ENCODE data around the gene RNF152. TPM values are rescaled to one million over a fixed set of nuclear protein-coding genes. Genes with fewer than 3 reads are reported as not detected.

The RNF152 gene
- total and polyA plus RNA-seq, 5 donors from 2014 or later, result 0.39 TPM; not detected in 4

DNA sequence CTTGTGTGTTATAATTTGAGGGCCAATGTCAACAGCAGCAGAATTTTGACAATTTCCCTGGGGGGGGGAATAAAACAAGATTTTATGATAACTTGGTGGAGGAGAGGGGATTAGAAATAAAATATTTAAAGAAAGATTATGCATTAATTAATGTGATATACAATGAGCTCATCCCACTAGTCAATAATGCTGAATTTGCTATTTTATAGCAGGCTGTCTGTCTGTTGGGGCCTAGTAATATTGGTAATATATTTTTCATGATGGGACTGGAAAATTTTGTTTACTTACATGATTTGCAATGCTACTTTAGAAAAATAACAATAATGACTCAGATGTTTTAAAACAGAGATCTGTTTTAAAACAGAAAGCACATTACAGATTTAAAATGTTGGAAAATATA lies 118.0 kb downstream of the RNF152 start:
- DNase-seq (no peak), ATAC-seq (ENCODE audit: low read depth in 2 of 2) (no peak)
- Mint-ChIP-seq H3K27me3 (peaks cover 10% of the 10 kb centered on the region), H3K27ac (no peak overlapping the region), H3K4me1 (no peaks in the 10 kb centered on the region), H3K36me3 (no peaks in the 10 kb centered on the region), H3K4me3 (no peak overlapping the region), H3K9me3 (peaks cover 0 to 17% (median 8%) of the 10 kb centered on the region in 7 donors)
- Histone ChIP-seq H3K27ac (ENCODE audit: insufficient read depth, low read length, poor library complexity, severe bottlenecking) (no peak overlapping the region), H3K27me3 (ENCODE audit: control insufficient read depth, insufficient read depth, low read length) (no peaks in the 10 kb centered on the region), H3K4me3 (ENCODE audit: low read depth, low read length) (no peak overlapping the region), H3K9me3 (ENCODE audit: control insufficient read depth in 2 of 2, low read length in 2 of 2) (peaks cover 3 to 5% of the 10 kb centered on the region in 2 experiments), H3K36me3 (ENCODE audit: control insufficient read depth, insufficient read depth, low read length) (no peaks in the 10 kb centered on the region), H3K4me1 (ENCODE audit: control insufficient read depth, insufficient read depth, low read length, poor library complexity, severe bottlenecking) (no peaks in the 10 kb centered on the region)

DNA sequence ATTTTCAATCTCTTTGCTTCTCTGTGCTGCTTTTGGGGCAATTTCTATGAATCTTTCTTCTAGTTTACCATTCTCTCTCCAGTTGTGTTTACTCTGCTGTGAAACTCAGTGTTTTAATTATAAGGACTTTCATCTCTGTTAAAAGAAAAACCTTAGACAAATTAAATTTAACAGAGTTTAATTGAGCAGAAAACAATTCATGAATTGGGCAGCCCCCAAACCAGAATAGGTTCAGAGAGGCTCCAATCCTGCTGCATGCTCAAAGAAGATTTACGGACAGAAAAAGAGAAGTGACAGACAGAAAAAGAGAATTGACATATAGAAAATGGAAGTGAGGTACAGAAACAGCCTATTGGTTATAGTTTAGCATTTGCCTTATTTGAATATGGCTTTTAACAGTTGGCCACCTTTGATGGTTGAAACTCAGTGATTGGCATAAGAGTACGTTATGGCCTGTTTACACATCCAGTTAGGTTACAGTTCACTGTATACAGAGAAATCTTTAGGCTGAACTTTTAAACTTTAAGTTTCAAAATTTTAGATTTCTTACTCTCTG lies 120.4 kb downstream of the RNF152 start:
- H3K4me1 Mint-ChIP-seq, result no peaks in the 10 kb centered on the region
- DNase-seq (no peak), ATAC-seq (ENCODE audit: low read depth in 2 of 2) (no peak)
- H3K27me3 Mint-ChIP-seq, result peaks cover 5% of the 10 kb centered on the region
- Histone ChIP-seq H3K9me3 (ENCODE audit: control insufficient read depth in 2 of 2, low read length in 2 of 2) (peaks cover 3 to 5% of the 10 kb centered on the region in 2 experiments), H3K27ac (ENCODE audit: insufficient read depth, low read length, poor library complexity, severe bottlenecking) (no peak overlapping the region), H3K36me3 (ENCODE audit: control insufficient read depth, insufficient read depth, low read length) (no peaks in the 10 kb centered on the region), H3K4me3 (ENCODE audit: low read depth, low read length) (no peak overlapping the region), H3K4me1 (ENCODE audit: control insufficient read depth, insufficient read depth, low read length, poor library complexity, severe bottlenecking) (no peaks in the 10 kb centered on the region), H3K27me3 (ENCODE audit: control insufficient read depth, insufficient read depth, low read length) (no peaks in the 10 kb centered on the region)
- no peaks in the 10 kb centered on the region for H3K36me3 Mint-ChIP-seq
- no peak overlapping the region for H3K27ac Mint-ChIP-seq
- no peak overlapping the region for H3K4me3 Mint-ChIP-seq
- peaks cover 0 to 13% (median 7%) of the 10 kb centered on the region in 7 donors for H3K9me3 Mint-ChIP-seq

DNA sequence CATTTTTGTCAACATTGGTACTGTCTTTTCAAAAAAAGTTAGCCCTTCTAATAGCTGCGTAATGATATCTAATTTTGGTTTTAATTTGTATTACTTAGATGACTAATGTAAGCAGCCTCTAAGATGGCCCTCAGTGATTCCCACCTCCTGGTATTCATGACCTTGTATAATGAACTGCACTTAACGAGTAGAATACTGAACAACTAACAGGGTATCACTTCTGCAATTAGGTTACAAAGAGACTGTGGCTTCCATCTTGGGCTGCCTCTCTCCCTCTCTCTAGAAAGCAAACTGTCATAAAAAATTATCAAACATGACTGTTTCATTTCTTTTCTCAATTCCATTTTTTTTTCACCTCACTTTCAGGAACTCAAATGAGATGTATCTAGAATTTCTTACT lies 120.9 kb downstream of the RNF152 start:
- peaks cover 5% of the 10 kb centered on the region for H3K27me3 Mint-ChIP-seq
- H3K36me3 ChIP-seq (ENCODE audit: control insufficient read depth, insufficient read depth, low read length), result no peaks in the 10 kb centered on the region
- H3K27me3 ChIP-seq (ENCODE audit: control insufficient read depth, insufficient read depth, low read length), result no peaks in the 10 kb centered on the region
- H3K4me1 Mint-ChIP-seq, result no peaks in the 10 kb centered on the region
- H3K4me3 Mint-ChIP-seq, result no peak overlapping the region
- H3K9me3 Mint-ChIP-seq, result peaks cover 0 to 13% (median 7%) of the 10 kb centered on the region in 7 donors
- no peak overlapping the region for H3K4me3 ChIP-seq (ENCODE audit: low read depth, low read length)
- no peaks in the 10 kb centered on the region for H3K36me3 Mint-ChIP-seq
- H3K9me3 ChIP-seq (ENCODE audit: control insufficient read depth in 2 of 2, low read length in 2 of 2), result peaks cover 3 to 5% of the 10 kb centered on the region in 2 experiments
- no peaks in the 10 kb centered on the region for H3K4me1 ChIP-seq (ENCODE audit: control insufficient read depth, insufficient read depth, low read length, poor library complexity, severe bottlenecking)
- no peak overlapping the region for H3K27ac Mint-ChIP-seq
- no peak overlapping the region for H3K27ac ChIP-seq (ENCODE audit: insufficient read depth, low read length, poor library complexity, severe bottlenecking)
- DNase-seq (no peak), ATAC-seq (ENCODE audit: low read depth in 2 of 2) (no peak)

DNA sequence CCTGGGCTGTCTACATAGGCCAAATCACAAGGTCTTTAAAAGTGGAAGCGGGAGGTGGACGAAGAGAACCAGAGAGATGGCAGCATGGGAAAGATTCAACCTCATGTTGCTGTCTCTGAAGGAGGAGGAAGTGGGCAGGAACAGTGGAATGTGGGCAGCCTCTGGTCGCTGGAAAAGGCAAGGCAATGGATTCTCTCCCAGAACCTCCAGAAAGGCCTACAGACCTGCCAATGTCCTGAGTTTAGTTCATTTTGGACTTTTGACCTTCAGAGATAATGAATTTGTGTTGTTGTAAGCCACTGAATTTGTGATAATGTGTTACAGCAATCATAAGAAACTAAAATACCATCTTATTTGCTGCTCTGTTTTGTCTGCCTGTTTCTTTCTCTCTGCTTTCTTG lies 122.5 kb downstream of the RNF152 start:
- H3K4me1 Mint-ChIP-seq, result no peaks in the 10 kb centered on the region
- no peak for ATAC-seq (ENCODE audit: low read depth in 2 of 2)
- Histone ChIP-seq H3K36me3 (ENCODE audit: control insufficient read depth, insufficient read depth, low read length) (no peaks in the 10 kb centered on the region), H3K9me3 (ENCODE audit: control insufficient read depth in 2 of 2, low read length in 2 of 2) (no peaks in the 10 kb centered on the region), H3K4me3 (ENCODE audit: low read depth, low read length) (no peak overlapping the region), H3K4me1 (ENCODE audit: control insufficient read depth, insufficient read depth, low read length, poor library complexity, severe bottlenecking) (no peaks in the 10 kb centered on the region), H3K27ac (ENCODE audit: insufficient read depth, low read length, poor library complexity, severe bottlenecking) (no peak overlapping the region), H3K27me3 (ENCODE audit: control insufficient read depth, insufficient read depth, low read length) (no peaks in the 10 kb centered on the region)
- peaks cover 9% of the 10 kb centered on the region for H3K27me3 Mint-ChIP-seq
- H3K36me3 Mint-ChIP-seq, result no peaks in the 10 kb centered on the region
- peaks cover 0 to 7% (median 1%) of the 10 kb centered on the region in 7 donors for H3K9me3 Mint-ChIP-seq
- no peak for DNase-seq
- no peak overlapping the region for H3K27ac Mint-ChIP-seq
- H3K4me3 Mint-ChIP-seq, result no peak overlapping the region

DNA sequence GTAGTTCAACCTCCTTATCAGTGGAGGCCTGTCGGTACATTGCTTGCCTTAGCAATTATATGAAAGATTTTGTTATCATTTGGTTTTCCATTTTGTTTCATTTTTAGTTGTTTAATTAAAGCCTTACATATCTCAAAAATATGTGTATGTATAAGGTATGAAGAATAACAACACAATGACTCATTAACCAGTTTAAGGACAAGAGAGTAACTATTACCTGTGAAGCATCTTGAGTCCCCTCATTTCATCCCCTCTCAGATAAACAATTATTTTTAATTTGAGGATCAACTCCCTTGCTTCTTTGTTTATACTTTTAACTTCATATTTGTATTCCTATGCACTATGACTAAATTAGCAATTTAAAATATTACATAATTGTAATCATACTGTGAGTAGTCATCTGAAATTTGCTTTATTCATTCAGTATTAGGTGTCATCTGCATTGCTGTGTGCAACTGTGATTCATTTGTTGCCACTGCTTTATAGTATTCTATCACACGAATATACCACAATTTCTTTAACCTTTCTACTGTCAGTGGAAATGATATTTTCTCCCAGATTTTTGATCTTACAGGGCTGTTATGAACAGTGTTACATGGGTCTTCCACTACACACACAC lies 126.4 kb downstream of the RNF152 start:
- Mint-ChIP-seq H3K27me3 (peaks cover 25% of the 10 kb centered on the region), H3K36me3 (no peaks in the 10 kb centered on the region), H3K27ac (peak overlapping the region in 1 of 3 donors; percentile 72), H3K9me3 (peaks cover 0 to 6% (median 0%) of the 10 kb centered on the region in 7 donors), H3K4me1 (peaks cover 0 to 4% (median 1%) of the 10 kb centered on the region in 4 donors), H3K4me3 (no peak overlapping the region)
- no peaks in the 10 kb centered on the region for H3K9me3 ChIP-seq (ENCODE audit: control insufficient read depth in 2 of 2, low read length in 2 of 2)
- DNase-seq, result no peak
- H3K4me3 ChIP-seq (ENCODE audit: low read depth, low read length), result no peak overlapping the region
- H3K27ac ChIP-seq (ENCODE audit: insufficient read depth, low read length, poor library complexity, severe bottlenecking), result no peak overlapping the region
- H3K27me3 ChIP-seq (ENCODE audit: control insufficient read depth, insufficient read depth, low read length), result no peaks in the 10 kb centered on the region
- H3K4me1 ChIP-seq (ENCODE audit: control insufficient read depth, insufficient read depth, low read length, poor library complexity, severe bottlenecking), result no peaks in the 10 kb centered on the region
- no peak for ATAC-seq (ENCODE audit: low read depth in 2 of 2)
- no peaks in the 10 kb centered on the region for H3K36me3 ChIP-seq (ENCODE audit: control insufficient read depth, insufficient read depth, low read length)

DNA sequence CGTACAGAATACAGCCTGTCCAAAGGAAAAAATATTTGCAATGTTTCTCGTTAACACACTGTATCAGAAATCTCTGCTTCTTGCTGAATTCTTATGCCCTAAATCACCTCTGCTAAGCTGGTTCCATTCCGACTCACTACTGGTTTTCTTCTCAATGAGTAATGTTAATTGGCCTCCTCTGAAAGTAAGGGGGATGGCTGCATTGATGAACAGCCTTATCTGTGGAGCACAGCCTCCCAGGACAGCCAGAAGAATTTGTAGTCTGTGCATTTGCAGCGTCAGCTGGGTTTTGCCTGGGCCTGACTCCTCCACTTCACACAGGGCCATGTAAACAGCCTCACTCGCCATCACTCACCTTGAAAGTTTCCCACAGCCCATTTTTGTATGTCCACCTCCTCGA lies 127.7 kb downstream of the RNF152 start:
- no peaks in the 10 kb centered on the region for H3K9me3 ChIP-seq (ENCODE audit: control insufficient read depth in 2 of 2, low read length in 2 of 2)
- Mint-ChIP-seq H3K4me3 (no peak overlapping the region), H3K4me1 (peaks cover 0 to 4% (median 1%) of the 10 kb centered on the region in 4 donors), H3K36me3 (no peaks in the 10 kb centered on the region), H3K27ac (no peak overlapping the region), H3K27me3 (peaks cover 23% of the 10 kb centered on the region), H3K9me3 (peaks cover 0 to 7% (median 0%) of the 10 kb centered on the region in 7 donors)
- ATAC-seq (ENCODE audit: low read depth in 2 of 2), result no peak
- no peaks in the 10 kb centered on the region for H3K36me3 ChIP-seq (ENCODE audit: control insufficient read depth, insufficient read depth, low read length)
- no peak for DNase-seq
- H3K4me3 ChIP-seq (ENCODE audit: low read depth, low read length), result no peak overlapping the region
- H3K27ac ChIP-seq (ENCODE audit: insufficient read depth, low read length, poor library complexity, severe bottlenecking), result no peak overlapping the region
- no peaks in the 10 kb centered on the region for H3K27me3 ChIP-seq (ENCODE audit: control insufficient read depth, insufficient read depth, low read length)
- no peaks in the 10 kb centered on the region for H3K4me1 ChIP-seq (ENCODE audit: control insufficient read depth, insufficient read depth, low read length, poor library complexity, severe bottlenecking)

DNA sequence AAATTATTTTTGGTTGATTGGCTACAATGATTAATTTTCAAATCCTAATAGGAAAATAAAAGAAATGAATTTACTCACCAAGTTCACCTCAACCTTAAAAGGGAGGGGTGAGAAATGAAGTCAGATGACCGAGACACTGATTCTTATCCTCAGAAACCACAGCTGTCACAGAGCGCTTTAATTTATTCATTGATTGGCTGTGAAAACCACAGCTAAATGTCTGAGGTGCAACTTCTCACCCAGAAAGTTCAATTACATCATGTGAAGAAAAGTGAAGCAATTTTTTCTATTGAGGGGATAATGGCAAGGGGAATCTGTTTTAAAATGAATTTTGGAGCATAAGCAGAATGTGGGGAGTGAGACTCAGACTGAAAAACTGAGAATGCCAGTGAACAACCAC lies 128.4 kb downstream of the RNF152 start:
- ATAC-seq (ENCODE audit: low read depth in 2 of 2), result no peak
- H3K4me1 ChIP-seq (ENCODE audit: control insufficient read depth, insufficient read depth, low read length, poor library complexity, severe bottlenecking), result no peaks in the 10 kb centered on the region
- H3K9me3 ChIP-seq (ENCODE audit: control insufficient read depth in 2 of 2, low read length in 2 of 2), result no peaks in the 10 kb centered on the region
- peak in 1 of 3 donors; percentile 23 for DNase-seq
- H3K4me1 Mint-ChIP-seq, result peaks cover 0 to 4% (median 1%) of the 10 kb centered on the region in 4 donors
- H3K27me3 ChIP-seq (ENCODE audit: control insufficient read depth, insufficient read depth, low read length), result no peaks in the 10 kb centered on the region
- peaks cover 0 to 5% (median 0%) of the 10 kb centered on the region in 7 donors for H3K9me3 Mint-ChIP-seq
- H3K27ac ChIP-seq (ENCODE audit: insufficient read depth, low read length, poor library complexity, severe bottlenecking), result no peak overlapping the region
- no peak overlapping the region for H3K27ac Mint-ChIP-seq
- H3K4me3 ChIP-seq (ENCODE audit: low read depth, low read length), result no peak overlapping the region
- no peaks in the 10 kb centered on the region for H3K36me3 Mint-ChIP-seq
- peaks cover 20% of the 10 kb centered on the region for H3K27me3 Mint-ChIP-seq
- H3K36me3 ChIP-seq (ENCODE audit: control insufficient read depth, insufficient read depth, low read length), result no peaks in the 10 kb centered on the region
- no peak overlapping the region for H3K4me3 Mint-ChIP-seq

DNA sequence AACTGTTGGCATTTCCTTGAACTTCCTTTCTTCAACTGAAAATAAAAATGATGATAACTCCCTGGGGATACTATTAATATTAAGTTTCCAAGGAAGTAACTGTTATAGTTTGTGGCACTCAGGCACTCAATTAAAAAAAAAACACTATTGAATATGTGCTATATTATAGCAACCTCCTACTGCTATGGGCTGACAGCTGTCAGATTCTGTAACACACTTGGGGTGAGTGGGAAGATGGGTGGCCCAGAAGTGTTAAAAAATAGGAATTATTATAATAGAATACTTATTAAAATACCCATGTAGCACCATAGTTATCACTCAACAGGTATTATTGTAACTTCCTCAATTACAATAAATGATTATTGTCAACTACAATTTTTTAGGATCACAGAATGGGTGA lies 130.9 kb downstream of the RNF152 start:
- Mint-ChIP-seq H3K36me3 (no peaks in the 10 kb centered on the region), H3K4me1 (peaks cover 0 to 4% (median 1%) of the 10 kb centered on the region in 4 donors), H3K27me3 (peaks cover 26% of the 10 kb centered on the region), H3K9me3 (peaks cover 0 to 4% (median 0%) of the 10 kb centered on the region in 7 donors), H3K4me3 (no peak overlapping the region), H3K27ac (no peak overlapping the region)
- H3K27me3 ChIP-seq (ENCODE audit: control insufficient read depth, insufficient read depth, low read length), result no peaks in the 10 kb centered on the region
- no peak for DNase-seq
- H3K27ac ChIP-seq (ENCODE audit: insufficient read depth, low read length, poor library complexity, severe bottlenecking), result no peak overlapping the region
- H3K4me3 ChIP-seq (ENCODE audit: low read depth, low read length), result no peak overlapping the region
- no peaks in the 10 kb centered on the region for H3K36me3 ChIP-seq (ENCODE audit: control insufficient read depth, insufficient read depth, low read length)
- H3K9me3 ChIP-seq (ENCODE audit: control insufficient read depth in 2 of 2, low read length in 2 of 2), result no peaks in the 10 kb centered on the region
- no peaks in the 10 kb centered on the region for H3K4me1 ChIP-seq (ENCODE audit: control insufficient read depth, insufficient read depth, low read length, poor library complexity, severe bottlenecking)
- ATAC-seq (ENCODE audit: low read depth in 2 of 2), result no peak
